HG02981 (cell line): ENCODE data around the gene ARHGEF25.
"Not testable (repeated sequence)": the region's sequence is repeated elsewhere in the genome, so short reads cannot be mapped to it uniquely, and the experiment has no call there.

Source experiments
- ATAC-seq: cut with Tn5 transposase; IDR thresholded peaks from one replicate; pipeline ENCODE4 v1.9.1; 2021; ENCODE audit warnings: mild to moderate bottlenecking, moderate library complexity; ENCODE audit not compliant: unreplicated experiment

Gene ARHGEF25

DNA sequence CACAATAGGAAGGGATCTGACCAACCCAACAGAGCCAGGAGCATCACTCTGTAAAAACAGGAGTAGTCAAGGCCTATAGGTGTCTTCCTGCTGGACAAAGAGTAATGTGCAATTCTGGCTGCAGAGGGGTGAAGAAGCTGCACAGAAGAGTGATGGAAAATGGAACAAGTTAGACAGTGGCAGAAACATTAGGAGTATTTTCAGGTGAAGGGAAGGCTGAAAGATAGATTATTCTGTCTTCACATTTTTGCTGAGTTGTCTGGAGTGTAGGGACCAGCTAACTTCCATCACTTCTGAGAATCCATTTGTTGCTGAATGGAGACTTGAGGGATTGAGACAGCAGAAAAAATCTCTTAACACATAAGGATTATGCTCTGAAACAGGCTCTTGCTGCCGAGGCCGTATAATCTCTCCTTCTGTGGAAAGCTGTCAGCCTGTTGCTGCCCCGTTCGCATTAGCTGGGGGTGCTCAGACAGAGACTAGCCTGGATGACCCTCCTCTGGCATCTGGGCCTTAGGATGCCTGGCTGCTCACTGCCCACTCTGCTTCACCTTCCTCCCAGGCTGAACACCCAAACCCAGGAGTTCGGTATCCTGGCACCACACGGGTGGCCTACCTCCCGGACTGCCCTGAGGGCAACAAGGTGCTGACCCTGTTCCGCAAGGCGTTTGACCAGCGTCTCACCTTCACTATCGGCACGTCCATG, 3.1 kb upstream of the ARHGEF25 start:
- no peak for ATAC-seq

DNA sequence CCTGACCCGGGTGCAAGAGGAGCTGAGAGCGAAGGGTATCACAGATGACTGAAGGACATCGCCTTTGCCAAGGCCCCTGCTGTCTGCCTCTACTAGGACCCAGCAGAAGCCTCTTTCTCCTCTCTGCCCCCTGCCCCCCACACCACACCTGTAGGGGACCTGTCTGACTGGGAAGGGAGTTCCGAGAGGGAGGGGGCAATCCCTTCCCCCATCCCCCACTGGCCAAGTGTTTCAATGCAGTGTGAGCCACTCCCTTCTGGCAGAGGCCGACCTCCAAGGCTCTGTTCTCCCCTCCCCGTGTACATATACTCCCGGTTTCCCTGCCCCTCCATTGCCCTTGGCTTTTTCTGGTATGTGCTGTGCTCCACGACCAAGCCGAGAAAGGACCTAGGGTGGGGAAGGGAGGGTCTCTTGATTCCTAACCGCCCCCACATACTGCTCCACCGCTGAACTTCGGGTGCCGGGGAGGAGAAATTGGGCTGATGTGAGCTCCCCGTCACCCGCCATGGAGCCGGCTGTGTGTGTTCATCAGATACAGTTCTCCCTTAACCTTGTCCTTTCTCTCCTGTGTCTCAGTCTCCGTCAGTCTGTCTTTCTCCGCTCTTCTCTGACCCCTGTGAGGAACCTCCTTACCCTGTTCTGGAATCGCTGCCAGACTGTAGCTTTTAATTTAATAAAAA, 2.0 kb upstream of the ARHGEF25 start:
- ATAC-seq: no peak

DNA sequence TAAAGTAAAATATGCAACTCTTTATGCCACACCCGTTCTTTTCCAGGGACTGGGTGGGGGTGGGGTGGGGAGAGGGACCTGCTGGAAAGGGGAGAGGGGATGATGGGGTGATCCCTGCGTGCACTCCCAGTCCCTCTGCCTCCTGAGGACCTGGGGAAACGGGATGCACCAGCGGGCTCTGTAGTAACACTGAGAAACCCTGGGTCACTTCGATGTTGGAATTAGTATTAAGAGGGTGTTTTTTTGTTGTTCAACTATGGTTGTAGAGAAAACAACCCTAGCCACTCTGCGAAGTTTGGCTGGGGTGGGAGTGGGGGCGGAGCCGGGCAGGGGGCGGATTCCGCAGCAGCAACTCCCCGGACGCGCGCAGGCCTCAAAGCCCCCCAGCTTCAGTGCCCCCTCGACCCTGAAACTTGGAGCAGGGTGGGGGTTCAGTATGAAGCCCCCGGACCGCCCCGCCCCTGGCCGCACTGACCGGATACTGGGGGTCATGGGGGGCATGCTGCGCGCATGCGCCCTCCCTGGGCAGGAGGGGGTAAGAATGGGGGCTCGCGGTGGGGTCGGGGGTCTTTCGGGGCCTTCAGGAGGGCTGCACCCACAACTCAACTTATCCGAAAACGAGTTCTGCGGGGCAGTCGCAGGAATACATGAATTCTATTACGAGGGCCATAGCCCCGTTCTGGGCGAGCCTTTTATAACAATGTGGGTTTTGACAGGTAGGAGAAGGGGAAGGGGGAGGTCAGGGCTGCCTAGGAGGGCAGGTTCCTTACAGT, 1.3 kb upstream of the ARHGEF25 start:
- ATAC-seq: no peak

DNA sequence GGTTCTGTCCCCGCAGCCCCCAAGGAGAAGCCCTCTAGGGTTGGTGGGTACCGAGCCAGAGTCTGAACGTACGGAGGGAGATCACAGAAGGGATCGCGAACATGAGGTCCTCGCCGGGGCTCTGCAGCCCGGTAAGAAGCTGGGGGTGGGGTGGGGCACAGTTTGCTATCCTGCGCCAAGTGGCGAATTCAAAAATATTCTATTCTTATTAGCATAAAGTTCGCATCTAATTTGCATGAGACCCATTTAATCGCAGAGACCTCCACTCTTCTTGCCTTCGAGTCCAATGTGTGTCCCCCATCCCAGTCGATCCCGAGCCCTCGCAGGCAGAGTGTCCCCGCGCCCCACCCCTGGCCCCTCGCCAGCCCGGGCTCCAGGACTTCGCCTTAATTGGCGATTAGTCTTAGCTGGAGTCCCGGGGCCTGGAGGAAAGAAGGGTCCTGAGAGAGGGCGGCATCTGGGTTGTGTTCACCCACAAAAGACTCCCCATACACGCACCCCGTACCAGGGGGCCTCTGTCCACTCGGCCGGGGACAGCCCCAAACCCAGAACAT, 604 bp upstream of the ARHGEF25 start:
- no peak for ATAC-seq

DNA sequence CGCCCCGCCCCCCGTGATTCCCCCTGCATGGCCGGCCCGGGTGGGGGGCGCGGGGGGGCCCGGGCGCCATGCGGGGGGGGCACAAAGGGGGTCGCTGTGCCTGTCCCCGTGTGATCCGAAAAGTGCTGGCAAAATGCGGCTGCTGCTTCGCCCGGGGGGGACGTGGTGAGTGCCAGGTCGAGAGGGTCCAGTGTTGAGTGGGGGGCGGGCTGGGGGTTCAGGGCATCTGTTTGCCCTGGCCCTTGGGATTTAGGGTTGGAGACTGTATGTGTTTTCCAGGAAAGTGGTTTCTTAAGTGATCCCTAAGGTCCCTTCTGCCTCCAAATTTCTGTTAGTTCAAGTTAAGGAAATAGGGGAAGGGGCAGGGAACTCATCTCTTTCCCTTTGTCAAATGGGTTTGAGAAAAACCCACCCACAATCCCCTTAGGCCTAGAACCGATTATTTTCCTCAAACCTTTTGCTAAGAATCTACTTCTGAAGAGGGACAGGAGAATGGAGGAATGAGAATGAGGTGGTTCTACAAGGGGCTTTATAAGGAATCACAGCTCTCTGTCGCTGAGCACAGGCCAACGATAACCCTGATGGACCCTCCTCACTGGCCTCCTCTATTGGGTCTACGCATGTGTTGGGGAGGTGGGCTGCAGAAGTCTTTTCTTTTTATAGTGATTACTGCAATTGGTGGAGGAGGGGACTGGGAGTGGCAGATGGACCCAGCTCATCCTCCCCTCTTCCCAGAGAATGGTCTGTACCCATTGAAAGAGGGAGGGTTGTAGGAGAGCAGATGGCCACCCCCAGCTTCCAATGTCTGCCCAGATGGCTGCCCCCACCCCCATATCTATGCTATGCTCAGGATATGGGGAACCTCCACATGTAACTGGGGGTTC, 834 bp downstream of the ARHGEF25 start:
- ATAC-seq: no peak

DNA sequence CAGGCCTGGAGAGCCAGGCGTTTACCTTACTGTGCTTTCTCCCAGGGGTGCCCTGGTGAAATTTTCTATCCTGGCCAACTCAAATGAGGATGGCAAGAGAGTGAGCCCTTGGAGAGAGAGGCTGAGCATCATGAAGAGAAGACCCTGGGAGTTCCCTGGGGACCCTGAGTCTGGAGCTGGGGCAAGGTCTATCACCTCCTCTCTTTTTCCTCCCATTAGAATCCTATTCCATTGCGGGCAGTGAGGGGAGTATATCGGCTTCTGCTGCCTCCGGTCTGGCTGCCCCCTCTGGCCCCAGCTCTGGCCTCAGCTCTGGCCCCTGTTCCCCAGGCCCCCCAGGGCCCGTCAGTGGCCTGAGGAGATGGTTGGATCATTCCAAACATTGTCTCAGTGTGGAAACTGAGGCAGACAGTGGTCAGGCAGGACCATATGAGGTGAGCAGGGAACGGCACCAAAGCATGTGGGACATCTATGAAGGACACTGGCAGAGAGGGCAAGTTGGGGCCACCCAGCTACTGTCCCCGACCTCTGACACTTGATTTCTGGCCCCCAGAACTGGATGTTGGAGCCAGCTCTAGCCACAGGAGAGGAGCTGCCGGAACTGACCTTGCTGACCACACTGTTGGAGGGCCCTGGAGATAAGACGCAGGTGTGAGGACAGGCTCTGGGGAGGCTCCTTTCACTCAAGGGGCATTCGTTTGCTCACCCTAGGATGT, 1.6 kb downstream of the ARHGEF25 start:
- ATAC-seq: no peak

DNA sequence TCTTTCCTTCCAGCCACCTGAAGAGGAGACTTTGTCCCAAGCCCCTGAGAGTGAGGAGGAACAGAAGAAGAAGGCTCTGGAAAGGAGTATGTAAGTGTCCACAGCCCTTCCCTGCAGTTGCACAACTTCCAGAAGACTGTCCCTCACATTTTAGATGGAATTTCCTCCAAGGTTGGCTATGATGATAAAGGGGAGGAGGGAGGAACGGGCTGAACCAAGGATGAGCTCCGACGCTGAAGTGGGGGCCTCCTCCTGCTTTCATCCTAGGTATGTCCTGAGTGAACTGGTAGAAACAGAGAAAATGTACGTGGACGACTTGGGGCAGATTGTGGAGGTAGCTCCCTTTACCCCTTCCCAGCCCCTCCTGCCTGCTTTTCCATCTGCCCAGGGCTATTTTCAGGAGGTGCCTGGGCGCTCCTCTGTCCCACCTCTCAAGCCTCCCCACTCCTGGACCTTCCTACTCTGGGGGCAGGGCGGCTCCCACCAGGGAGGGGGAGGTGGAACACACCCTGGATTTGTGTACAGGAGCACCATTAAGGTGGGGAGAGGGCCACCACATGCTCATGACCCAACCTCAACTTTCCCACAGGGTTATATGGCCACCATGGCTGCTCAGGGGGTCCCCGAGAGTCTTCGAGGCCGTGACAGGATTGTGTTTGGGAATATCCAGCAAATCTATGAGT, 2.3 kb downstream of the ARHGEF25 start:
- ATAC-seq: no peak

DNA sequence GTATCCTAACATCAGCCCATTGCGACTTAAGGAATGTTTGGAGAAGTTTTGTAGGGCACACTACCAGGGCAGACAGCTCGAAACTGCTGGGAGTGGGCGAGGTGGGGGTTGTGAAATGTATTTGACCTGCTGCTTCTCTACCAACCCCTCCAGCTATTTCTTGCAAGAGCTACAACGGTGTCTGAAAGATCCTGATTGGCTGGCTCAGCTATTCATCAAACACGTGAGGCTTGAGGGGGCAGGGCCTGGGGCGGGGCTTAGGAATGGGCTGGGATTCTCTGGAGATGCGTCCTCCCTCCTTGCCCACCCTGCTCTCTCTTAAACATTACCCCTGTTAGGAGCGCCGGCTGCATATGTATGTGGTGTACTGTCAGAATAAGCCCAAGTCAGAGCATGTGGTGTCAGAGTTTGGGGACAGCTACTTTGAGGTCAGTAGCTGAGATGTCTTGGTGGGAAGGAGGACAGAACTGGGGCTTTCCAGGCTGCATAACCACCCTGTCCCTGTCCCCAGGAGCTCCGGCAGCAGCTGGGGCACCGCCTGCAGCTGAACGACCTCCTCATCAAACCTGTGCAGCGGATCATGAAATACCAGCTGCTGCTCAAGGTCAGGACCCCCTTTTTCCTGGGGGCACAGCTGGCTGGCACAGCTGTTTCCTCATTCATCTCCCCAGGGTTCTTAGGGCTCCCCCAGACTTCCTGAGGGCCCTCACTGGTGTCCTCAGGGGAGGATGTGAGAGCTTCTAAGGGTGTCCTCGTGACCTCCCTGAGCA, 3.1 kb downstream of the ARHGEF25 start:
- ATAC-seq: peak; percentile 65

DNA sequence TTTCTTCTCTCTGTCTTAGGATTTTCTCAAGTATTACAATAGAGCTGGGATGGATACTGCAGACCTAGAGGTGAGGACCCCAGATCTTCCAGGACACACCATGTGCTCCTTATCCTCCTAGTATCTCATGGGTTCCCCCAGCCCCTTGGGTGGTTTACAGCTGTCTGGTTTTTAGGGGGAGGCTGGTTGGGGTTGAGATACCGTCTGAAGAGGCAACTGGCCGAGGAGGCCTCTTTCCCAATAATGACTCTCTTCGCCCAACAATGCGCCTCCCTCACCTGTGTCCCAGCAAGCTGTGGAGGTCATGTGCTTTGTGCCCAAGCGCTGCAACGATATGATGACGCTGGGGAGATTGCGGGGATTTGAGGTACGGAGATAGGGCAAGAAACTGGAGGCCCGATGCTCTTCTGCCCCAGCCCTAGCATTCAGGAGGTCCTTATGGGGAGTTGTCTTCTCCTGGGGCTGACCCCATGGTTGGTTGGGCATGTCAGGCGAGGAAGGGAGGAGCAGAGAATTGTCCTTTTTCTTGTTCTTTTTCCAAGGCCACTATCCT, 3.8 kb downstream of the ARHGEF25 start:
- ATAC-seq: no peak

DNA sequence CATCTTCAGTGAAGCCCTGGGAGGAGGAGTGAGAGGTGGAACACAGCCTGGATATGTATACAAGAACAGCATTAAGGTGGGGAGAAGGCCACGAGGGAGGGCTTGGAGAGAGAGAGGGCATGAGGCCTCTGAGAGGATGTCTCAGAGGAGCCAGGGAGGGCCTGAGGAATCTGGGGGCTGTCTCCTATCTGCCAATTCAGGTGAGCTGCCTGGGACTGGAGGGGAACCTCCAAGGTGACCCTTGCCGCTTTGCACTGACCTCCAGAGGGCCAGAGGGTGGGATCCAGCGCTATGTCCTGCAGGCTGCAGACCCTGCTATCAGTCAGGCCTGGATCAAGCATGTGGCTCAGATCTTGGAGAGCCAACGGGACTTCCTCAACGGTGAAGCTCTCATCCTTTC, 4.4 kb downstream of the ARHGEF25 start:
- ATAC-seq: no peak

DNA sequence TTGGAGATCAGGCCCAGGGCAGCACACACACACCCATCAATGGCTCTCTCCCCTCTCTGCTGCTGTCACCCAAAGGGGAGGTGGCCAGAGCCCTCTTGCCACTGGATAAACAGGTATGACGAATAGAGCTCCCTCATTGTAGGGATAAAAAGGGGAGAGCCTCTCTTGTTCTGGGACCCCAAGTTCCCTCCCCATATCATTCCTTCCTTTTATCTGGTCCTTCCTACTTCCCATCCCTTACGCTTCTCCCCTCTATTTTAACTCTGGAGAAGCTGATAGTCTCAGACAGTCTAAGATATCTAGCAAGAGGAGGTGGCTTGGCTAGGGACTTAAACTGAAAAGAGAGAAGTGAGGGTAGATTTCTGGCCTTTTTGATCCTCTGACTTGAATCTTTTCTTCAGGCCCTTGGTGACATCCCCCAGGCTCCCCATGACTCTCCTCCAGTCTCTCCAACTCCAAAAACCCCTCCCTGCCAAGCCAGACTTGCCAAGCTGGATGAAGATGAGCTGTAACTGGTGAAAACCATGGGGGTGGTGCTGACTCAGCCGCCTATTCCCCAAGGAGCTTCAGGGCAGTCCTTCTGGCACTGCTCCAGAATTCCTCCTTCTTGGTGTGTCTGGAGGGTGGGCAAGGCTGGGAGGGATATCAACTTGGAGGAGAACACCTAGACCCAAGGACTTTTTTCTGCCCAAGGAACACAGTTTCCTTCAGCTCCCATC, 5.3 kb downstream of the ARHGEF25 start:
- ATAC-seq: no peak

DNA sequence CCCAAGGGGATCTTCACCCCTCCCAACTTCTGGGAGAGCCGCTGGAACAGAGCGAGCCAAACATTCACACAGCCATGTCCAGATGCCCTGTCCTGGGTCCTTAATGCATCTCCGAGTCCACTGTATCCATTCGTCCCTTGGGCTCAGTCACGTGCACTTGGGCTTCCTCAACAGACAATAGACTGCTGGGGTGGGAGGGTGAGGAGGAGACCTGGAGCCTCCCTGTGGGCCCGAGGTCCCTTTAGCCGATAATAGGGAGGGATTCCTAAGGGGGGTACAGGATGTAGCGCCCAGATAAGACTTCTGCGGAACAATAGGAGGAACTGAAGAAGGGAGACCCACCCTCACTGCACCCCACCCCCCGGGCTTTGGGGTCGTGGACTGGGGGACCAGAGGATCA, 6.7 kb downstream of the ARHGEF25 start:
- no peak for ATAC-seq

DNA sequence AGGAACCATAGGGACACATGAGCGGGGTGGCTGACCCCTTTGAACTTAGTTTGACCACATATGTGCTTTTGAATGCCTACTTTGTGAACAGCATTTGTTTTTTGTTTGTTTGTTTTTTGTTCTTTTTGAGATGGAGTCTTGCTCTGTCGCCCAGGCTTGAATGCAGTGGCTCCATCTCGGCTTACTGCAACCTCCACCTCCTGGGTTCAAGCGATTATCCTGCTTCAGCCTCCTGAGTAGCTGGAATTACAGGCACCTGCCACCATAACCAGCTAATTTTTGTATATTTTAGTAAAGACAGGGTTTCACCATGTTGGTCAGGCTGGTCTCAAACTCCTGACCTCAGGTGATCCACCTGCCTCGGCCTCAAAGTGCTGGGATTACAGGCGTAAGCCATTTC, 7.2 kb downstream of the ARHGEF25 start:
- not testable (repeated sequence) for ATAC-seq

DNA sequence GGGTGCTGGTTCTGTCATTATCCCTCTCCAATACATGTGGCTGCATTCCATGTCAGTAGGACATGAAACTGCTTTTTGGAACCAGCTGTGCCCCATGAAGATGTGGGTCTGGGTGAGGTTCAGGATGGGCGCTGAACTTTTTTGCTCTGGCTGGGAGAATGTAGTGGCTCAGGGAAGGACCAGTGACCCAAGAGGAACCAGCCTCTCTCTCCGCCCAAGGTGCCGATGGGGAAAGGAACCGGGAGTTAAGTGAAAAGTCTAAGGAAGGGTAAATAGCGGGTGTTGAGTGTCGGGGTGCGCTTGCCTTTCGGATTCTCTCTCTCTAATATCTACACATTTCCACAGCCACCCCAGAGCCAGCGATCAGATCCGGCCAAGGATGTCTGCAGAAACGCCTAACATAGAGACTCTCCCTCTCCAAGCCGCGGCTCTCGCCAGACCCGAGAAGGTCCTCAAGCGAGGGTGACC, 7.8 kb downstream of the ARHGEF25 start:
- no peak for ATAC-seq

DNA sequence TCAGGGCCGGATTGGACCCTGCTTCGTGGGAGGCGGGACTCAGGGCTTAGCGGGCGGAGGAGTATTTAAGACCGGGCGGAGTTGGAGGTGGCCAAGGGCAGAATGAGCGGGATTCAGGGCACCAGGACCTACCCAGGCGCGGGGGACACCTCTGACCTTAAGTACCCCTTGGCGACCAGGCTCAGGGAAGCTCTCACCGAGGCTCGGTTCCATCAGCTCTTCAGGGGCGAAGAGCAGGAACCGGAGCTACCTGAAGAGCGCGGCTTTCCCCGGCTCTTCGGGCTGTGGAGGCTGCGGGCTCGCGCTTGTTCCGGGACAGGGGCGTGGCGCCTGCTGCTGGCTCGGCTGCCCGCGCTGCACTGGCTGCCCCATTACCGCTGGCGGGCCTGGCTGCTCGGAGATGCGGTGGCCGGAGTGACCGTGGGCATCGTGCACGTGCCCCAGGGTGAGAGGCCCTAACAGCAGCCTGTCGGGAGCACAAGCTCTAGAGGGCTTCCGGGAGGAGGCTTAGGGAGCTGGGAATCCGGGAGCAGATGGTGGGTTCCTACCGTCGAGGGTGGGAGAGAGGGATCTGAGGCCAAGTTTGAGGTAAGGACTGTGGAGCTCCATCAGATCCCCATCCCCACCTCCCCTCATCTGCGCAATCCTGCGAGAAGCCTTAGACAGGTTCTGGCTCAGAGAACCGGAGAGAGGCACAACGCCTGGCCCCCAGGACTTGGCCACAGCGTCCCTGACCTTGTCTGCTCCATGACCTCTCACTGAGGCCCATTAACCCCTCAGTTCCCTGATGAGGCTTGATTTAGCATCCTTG, 8.4 kb downstream of the ARHGEF25 start:
- no peak for ATAC-seq

DNA sequence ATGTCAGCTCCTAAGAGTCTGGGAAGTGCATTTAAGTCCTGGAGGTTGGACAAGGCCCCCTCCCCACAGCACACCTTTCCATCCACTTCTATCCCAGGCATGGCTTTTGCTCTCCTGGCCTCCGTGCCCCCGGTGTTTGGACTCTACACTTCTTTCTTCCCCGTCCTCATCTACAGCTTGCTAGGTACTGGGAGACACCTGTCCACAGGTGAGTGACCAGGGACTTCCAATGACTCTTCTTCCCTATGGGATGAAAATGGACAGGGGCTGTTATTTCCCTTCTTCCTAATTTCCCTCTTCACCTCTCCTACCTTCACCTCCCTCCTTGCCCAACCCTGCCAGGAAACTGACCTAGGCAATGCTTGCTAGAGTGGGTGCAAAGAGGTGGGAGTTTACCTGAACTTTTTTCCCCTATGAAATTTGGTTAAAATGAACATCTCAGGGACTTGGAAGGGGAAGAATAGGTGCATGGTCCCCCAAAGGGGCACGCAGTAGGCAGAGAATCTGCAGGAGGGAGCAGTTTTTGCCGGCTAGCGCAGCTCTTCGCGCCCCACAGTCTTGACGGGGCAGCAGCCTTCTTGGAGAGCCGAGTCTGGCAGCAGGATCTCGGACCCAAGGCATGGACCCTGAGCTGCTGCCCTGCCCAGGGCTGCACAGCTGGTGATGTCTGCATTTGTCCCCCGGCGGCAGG, 9.2 kb downstream of the ARHGEF25 start:
- ATAC-seq: no peak
